DMS114 treated with DMSO at 0.1 percent for 48 hours (cell line): ENCODE results near the gene CBLB.

Source experiments
- DNase-seq: peaks from one replicate; lab custom pipeline; 2025; ENCODE audit not compliant: unreplicated experiment; lab: John Stamatoyannopoulos, UW

Gene CBLB

DNA sequence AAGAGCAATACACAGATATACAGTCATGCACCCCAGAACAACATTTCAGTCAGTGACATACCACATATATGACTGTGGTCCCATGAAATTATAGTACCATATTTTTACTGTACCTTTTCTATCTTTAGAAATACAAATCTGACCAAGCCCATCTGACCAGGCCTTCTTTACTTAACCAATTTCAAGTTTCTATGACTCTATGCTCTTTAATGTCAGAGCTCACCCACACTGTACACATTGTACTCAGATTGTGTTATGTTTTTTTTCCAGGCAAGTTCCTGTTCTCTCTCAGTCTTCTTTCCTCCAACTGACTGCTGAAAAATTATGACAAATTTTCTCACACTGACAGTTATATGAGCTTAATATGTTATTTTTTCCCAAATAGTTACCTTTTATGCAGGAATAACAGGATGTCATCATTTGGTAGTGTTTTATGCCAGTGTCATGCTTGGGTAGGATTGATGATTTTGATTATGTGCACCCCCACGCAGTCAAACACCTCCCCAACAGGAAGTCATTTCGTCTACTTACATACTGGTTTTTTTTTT is 8.0 kb upstream of the CBLB start:
- no peak for DNase-seq

DNA sequence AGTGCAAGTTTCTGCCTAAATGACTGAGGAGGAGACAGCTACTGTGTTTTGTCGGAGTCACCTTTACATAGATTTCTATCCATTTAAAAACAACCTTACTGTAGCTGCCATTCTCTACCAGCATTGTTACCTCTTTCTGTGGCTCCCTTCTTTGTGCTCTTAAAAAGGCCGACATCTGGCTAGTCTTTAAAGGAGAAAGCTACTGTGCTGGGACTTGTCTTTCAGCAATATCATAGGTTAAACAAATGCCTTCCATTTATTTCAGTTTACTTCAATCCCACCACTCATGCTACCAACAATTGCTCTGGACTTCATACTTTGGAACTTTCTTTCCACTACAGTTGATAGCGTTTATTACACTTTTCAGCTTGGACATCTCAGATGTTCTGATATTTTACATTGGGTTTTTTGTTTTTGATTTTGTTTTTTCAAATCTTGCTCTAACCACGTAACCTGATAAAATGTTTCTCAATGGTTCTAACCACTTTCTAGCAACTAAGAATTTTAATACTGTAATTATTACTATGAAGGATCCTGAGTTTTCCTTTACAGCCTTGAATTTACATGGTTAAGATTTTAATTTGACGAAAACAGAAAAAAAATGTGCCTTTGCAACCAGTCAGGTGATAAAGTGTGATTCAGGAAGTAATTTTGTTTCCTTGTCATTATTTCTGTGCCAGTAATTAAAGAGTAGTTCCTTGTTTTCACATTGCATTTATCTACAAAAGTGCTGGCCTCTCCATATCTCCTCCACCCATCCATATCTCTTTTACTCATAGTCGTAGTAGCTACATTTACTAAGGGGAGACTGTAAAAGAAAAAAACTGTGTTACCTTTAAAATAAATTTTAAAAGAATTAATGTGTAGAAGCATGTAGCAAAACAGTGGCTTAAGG is 1.3 kb upstream of the CBLB start:
- no peak for DNase-seq

DNA sequence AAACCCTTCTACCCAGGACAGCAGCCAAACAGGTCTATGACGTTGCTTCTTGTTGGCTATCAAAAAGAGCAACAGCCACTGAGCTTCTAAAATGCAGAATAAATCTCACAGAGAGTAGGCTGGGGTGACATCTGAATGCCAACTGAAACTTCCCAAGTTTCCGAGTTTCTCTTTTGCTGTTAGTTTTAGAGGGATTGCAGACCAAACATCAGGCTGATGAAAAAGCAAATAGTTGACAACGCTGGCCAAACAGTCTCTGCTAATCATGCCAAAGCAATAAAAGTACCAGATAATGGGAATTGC is 670 bp upstream of the CBLB start:
- DNase-seq, result no peak

DNA sequence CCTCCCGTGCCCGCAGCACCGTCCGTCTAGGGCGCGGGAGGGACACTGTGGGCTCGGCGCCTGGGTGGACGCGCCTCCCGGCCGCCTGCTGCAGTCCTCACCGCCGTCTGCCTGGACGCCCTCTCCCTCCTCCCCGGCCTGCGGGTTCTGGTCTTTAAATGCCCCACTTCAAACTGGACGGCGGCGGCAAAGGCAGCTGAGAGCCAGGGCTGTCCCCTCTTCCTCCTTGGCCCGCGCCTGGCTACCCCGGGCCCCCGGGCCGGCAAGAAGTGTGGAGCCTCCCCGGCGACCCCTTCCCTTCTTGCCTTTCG is 426 bp downstream of the CBLB start:
- no peak for DNase-seq

DNA sequence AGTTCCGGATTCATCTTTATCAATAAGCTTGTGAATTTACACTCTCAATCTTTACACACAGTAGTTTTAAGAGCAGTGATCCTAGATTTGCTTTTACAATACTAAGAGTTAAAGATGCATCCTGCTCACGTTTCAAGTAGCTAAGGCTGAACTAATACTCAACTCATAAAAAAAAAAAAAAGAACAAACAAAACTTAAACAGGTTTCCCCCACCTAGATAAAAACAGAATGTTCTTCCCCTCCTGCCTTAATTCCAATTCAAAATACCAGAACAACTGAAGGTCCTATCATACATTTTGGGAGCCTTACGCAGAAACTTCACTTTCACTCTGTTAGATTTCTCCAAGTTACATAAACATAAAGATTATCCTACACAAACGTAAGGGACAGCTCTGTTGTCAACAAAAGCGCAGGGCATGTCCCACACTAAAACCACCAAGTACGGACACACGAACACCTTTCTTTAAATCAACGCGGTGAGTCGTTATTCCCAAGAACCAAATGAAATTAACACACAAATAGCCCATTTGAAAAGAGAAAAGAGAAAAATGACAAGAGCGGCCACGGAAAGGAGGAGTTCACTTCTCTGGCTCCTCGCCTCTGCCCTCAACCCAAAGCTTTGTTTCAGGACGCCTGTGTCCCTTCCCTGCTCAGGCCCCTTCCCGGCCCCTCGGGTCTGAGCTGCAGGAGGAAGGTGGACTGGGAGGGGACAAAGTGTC is 941 bp downstream of the CBLB start:
- no peak for DNase-seq

DNA sequence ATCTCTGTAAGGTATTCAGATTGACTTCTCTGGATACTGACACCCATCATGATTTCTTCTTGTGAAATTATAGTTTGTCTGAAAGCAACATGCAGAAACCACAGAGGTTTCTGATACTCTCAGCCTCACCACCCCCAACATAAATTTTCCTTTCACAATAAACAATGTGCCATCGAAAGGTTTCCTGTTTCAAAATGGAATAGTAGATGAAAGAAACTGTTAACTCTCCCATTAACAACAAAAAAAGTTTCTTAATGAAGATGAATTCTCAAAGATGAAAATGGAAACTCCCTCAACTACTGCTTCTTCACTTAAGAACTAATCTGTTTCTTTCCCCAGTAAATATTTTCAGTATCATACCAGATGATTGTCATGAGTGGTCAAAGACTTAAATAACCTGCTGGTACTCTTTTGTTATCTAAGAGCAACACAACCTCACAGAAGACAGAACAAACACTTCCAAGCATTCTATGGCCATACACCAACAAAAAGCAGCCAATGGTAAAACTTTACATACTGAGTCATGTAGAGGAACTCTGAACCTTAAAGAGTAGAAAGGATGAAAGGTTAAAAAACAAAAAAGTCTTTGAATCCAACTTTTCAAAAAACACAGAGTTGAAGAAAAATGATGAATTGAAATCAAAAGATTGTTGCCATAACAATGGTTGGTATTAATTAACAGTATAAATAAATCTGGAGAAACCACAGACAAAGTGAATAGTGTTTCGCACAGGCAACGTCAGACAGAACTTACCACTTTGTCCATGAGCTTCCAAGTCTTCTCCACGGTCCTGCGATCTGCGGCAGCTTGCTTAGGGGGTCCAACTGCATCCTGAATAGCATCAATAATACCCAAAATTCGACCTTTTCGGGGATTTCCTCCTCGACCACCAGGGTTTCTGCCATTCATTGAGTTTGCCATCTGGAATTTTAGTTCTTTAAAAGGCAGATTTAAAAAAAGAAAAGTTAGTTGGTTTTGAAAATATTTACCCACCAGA is 1.9 kb downstream of the CBLB start:
- DNase-seq, result no peak

DNA sequence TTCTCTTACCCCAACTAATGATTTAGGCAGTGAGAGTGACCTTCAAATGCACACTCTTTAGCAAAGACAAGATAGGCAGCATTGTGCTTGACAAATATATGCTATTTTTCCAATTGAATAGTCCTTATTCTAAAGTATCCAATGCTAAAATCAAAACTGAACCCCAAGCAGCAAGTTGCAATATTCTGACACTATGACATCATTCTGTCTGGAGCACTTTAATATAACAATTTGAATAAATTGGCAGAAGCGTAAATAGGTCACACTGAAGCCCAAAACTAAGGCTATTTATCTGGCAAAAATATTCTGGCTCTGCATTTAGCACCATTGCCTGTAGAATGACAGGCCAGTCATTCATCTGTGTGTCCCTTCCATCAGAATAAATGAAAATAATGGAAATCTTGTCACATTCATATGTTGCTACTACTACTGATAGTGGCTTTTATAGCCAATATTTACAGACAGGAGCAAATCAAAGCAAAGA is 2.9 kb downstream of the CBLB start:
- DNase-seq, result no peak

DNA sequence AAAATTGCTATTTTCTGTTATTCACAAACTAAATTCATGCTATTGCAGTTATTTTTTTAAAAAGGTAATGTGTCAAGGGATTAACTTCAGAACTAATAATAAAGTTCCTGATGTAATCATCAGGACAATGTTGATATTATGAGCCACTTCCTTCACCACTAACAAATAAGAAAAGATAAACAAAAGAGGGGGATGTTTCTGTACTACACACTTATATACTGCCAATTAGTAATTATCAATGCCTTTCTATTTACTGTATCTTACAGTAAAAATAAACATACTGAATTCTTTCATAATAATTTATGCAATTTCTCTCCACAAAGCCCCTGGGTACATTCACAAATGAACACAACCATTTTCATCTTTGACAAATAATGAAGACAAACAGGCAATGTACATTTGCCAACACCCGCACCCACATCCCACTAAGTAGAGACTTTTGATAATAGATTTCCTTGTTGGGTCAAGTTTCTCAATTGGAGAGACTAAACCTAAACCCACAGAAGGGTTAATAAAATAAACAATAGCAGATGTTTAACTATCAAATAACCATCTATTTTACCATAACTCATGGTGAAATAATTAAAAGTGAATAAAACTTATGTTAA is 3.7 kb downstream of the CBLB start:
- DNase-seq, result no peak

DNA sequence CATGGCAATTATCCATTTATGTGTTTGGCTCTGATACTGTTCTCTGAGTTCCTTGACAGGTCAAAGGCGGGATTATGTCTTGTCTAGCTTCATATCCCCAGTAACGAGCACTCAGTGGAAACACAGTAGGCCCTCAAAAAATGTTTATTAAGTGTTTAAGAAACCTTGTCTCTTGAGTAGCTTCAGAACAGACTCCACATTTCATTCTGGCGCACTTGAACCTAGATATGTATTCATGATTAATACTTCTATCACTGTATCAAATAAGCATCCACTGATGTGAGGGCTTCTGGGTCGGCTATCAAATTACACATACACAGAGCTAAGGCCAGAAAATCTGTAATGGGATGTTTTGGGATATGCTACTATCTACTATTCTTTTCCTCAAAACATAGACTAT is 4.6 kb downstream of the CBLB start:
- DNase-seq, result no peak

DNA sequence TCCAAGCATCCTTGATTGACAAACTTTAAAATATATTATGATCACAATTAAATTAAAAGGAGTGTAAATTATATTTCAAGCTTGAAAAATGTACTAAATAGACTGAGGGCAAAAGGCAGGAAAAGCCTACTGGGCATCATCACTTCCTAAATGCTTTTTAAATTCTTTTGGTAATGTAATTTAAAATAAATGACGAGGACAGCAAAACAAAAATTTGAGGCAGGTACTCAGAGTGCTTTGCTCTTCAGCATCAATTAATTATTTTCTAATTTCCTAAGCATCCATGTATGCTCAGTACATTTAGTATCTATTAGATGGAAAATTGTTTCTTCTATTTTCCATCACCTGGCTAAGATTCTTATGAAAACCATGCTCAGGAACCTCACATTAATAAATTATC is 5.2 kb downstream of the CBLB start:
- DNase-seq, result no peak

DNA sequence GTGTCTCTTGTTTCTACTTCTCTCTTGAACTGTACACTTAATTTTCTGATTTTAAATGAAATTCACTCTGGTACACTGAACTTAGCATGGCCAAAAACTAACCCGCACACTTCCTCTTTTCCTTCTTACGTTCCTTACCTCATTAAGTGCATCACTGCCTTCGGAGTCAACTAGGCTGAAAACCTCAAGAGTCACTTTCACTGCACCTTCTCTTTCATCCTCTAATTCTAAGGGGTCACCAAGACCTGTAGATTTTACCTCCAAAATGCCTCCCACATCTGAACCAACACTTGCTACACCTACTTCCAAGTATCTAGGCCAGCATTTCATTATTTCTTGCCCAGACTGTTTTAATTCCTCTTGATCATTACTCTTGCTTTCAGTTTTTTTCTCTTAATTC is 6.6 kb downstream of the CBLB start:
- DNase-seq, result no peak

DNA sequence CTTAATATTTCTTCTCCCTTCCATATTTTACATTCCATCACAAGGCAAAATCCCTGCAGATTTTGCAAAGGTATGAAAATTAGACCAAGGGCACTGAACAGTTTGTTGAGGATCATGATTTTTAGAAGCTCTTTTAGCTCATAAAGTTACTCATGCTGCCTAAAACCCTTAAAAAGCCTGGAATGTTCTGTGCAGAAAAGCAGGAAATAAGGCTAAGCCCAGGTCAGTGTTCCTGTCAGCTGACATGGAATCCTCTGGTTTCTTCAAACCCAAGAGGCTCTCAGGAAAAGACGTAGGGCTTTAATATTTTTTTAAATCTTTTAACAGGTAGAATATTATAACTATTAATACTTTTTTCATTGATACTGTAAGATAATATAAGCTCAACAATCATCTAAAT is 8.2 kb downstream of the CBLB start:
- no peak for DNase-seq

DNA sequence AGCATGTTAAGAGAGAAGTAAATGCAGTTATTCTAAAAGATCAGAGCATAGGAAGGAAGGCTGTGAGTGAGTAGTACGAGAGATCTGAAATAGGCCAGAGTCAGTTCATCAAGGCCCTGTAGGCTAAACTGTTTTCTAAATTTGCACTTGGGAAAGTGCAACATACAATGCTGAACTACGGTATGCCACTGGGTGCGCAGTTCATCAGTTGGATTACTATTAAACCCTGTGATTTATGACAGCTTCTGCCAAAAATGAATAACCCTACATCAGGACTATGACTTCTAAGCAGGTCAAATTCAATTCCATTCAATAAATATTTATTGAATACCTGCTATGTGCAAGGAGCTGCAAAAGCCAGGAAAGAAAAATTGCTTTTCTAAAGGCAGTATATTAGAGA is 10.8 kb downstream of the CBLB start:
- no peak for DNase-seq

DNA sequence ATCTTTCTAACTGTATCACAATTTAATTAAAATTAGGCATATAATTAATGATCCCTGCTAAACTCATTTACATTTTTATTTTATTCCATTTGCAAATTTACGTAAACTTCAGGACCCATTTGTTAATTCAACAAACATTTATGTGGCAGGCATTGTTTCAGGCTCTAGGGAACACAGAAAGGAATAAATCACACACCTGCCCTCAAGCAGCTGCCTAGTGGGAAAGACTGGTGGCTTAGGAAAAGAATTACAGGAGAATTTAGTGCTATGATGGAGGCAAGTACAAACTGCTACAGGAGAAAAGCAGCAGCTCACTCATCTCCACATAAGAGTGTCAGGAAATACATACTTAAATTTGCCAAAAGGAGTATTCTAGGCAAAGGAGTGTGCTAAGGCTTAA is 11.2 kb downstream of the CBLB start:
- DNase-seq, result no peak

DNA sequence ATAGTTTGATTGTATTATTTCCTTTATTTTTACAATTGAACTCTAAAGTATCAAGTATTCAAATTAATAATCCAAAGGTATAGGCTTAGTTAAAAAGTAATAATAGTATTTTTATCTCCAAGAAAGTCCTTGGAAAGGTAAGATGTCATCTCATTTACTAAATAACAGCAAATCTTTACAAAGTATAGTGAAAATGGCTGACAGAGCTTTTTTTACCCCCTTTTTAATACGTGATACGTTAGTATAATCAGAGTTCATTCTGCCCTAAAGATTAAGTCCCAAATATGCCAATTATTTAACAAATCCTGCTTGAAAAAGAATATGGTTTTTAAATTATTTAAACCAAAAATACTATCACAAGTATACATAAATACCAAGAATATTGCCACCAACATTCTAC is 12.2 kb downstream of the CBLB start:
- DNase-seq, result no peak

DNA sequence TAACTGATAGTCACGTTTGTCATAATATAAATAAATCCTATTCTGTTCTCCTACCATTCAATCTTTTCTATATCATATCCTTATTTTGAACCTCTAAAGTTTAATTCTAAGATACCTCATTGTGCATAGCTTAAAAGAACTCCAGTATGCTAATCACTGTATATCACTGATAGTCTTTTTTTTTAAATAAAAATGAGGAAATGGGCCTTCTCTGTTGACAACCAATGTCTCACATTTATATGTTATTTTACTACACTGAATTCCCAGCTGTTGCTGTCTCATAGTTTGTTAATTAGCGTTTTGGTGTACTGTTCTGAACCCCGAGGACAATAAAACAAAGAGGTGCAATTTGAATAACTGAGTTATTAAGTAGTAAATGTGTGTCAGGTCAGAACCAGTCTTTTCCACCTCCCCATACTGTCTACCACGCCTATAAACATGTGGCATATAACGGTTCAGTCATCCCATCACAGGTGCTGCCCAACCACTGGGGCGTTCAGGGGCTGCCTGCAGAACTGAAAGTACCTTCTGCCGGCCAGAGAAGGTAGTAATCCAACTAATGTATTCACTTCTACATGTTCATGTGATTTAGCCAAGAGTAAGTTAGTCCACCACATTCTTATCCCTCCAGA is 14.9 kb downstream of the CBLB start:
- DNase-seq, result no peak

DNA sequence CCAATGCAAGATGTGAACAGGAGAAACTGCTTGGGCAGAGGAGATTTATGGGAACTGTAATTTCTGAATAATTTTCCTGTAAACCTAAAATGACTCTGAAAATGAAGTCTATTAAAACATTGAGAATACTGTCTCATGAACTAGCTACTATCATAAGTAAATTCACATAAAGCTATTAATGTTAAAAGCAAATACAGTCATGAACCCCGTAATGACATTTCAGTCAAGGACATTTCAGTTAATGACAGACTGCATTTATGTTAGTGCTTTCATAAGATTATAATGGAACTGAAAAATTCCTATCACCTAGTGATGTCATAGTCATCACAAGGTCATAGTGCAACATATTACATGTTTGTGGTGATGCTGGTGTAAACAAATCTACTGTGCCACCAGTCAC is 17.2 kb downstream of the CBLB start:
- no peak for DNase-seq

DNA sequence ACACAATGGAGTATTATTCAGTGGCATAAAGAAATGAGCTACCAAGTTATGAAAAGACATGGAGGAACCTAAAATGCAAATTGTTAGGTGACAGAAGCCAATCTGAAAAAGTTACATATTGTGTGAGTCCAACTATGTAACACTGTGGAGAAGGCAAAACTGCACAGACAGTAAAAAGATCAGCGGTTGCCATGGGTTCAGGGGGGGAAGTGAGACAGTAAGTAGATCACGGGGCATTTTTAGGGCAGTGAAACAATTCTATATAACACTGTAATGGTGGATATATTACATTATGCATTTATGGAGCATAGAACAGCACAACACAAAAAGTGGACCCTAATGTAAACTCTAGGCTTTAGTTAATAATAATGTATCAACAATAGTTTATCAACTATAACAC is 17.6 kb downstream of the CBLB start:
- DNase-seq, result no peak

DNA sequence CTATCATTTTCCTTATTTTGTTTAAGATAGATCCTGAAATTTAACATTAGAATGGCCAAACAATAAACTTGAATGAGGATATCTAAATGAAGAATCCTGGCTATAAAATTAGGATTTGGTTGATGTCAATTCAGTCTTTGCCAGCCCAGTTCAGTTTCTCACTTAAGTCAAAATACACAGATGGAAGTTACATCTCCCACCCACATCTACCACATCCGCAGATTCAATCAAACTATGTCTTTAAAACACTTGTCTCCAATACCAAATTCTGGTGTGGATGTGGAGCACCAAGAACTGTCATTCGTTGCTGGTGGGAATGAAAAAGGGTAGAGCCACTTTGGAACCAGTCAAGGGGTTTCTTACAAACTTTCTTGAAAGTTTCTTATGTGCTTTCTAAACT is 18.2 kb downstream of the CBLB start:
- no peak for DNase-seq

DNA sequence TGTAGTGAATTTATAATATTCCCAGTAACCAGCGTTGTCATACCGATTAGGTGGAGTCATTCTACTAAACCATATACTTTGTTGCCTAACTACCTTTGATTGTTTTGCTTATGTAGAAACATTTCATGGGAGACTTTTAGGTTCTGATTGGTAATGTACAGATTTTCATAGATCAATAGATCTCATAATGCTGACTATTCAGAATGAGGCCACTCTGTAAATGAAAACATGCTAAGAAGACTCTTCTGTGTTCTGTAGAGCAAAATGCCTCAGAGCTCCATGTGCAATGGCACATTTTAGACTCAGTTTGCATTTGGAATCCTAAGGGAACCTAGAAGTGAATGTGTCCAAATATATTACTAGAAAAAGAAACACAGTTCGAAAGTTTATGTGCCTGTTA is 20.0 kb downstream of the CBLB start:
- DNase-seq, result no peak
